SK-N-MC (cell line): Measurements from ENCODE around the gene GRB2.

Experiments
- EZH2 ChIP-seq: fragments of 200-600 bp; sonication (generic); IDR thresholded peaks from one replicate; pipeline ENCODE4 v1.6.1; 2017; ENCODE audit warnings: antibody characterized with exemption
- FOXP2 ChIP-seq: optimal IDR thresholded peaks from 2 replicates; pipeline ENCODE3; 2011; ENCODE audit warnings: mild to moderate bottlenecking, moderate library complexity; ENCODE audit not compliant: insufficient read depth; ENCODE audit errors: extremely low read length, control extremely low read depth
- POLR2AphosphoS5 ChIP-seq: IDR thresholded peaks from 2 replicates; pipeline ENCODE4 v1.6.1; 2012; ENCODE audit warnings: mild to moderate bottlenecking, low read depth, low read length, borderline replicate concordance

DNA sequence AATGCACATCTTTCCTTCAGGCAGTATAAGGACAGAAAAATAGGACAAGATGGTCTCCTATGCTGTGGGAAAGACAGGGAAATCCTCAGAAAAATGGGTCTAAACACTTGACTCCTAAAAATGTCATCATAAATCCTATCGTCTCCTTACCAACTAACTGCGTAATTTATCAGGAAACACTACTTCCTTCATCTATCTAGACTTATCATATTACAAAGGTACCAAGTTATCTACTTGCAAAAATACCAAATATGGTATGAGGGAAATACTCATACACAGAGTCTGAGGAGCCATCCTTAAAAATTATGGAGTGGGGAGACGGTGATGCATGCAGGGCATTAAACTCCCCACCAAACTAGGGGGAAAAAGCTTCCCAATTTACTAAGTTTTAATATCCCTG is 44.1 kb downstream of the GRB2 start:
- TF ChIP-seq POLR2AphosphoS5 (no peak), EZH2 (no peak), FOXP2 (no peak)
